Neuronal stem cell (in vitro differentiated cells): ENCODE data around the gene ATP9B.

ENCODE experiments used
- DNase-seq: peaks from one replicate; pipeline ENCODE4 v3.0.0-alpha.2; 2013; ENCODE audit warnings: low spot score
- H2AFZ ChIP-seq: one replicate; pipeline ENCODE4 v1.6.1; 2013; ENCODE audit warnings: mild to moderate bottlenecking, low read length, inconsistent platforms
- H2AK5ac ChIP-seq: 2 replicates; pipeline ENCODE4 v1.6.1; 2013; ENCODE audit warnings: low read depth, mild to moderate bottlenecking, inconsistent platforms, low read length, moderate library complexity, mixed read lengths
- H2BK120ac ChIP-seq: 2 replicates; pipeline ENCODE4 v1.6.1; 2013; ENCODE audit warnings: low read depth, mild to moderate bottlenecking, inconsistent platforms, low read length, moderate library complexity, mixed read lengths
- H2BK12ac ChIP-seq: one replicate; pipeline ENCODE4 v1.6.1; 2013; ENCODE audit warnings: low read length, inconsistent platforms
- H2BK15ac ChIP-seq: 2 replicates; pipeline ENCODE4 v1.6.1; 2013; ENCODE audit warnings: mild to moderate bottlenecking, low read length, inconsistent platforms, mixed read lengths
- H2BK5ac ChIP-seq: one replicate; pipeline ENCODE4 v1.6.1; 2013; ENCODE audit warnings: inconsistent platforms, mild to moderate bottlenecking, low read length, moderate library complexity
- H3K14ac ChIP-seq: one replicate; pipeline ENCODE4 v1.6.1; 2013; ENCODE audit warnings: low read length, inconsistent platforms
- H3K18ac ChIP-seq: 2 replicates; pipeline ENCODE4 v1.6.1; 2013; ENCODE audit warnings: low read length, inconsistent platforms
- H3K23ac ChIP-seq: 2 replicates; pipeline ENCODE4 v1.6.1; 2013; ENCODE audit warnings: low read depth, mild to moderate bottlenecking, mixed read lengths, low read length, inconsistent platforms; ENCODE audit not compliant: poor library complexity
- H3K27ac ChIP-seq: replicated peaks from 3 replicates; pipeline ENCODE4 v1.5.1; 2013; ENCODE audit warnings: low read length, inconsistent platforms
- H3K27me3 ChIP-seq, 3 experiments: 2 replicates each; pipeline ENCODE4 v1.6.1; 2013; ENCODE audit warnings: low read length in 3 of 3, mild to moderate bottlenecking in 2 of 3, inconsistent platforms in 1 of 3, low read depth in 1 of 3, mixed read lengths in 1 of 3, moderate library complexity in 1 of 3; ENCODE audit not compliant: control insufficient read depth in 3 of 3, insufficient read depth in 3 of 3
- H3K36me3 ChIP-seq, 2 donors: replicated peaks in 1 of 2; 2 replicates each; pipeline ENCODE4 v1.6.1; 2013; ENCODE audit warnings: low read length in 2 of 2; ENCODE audit not compliant: control insufficient read depth in 2 of 2, insufficient read depth in 2 of 2
- H3K4ac ChIP-seq: 2 replicates; pipeline ENCODE4 v1.6.1; 2013; ENCODE audit warnings: inconsistent platforms, mild to moderate bottlenecking, low read length, moderate library complexity
- H3K4me1 ChIP-seq, 2 donors: 1 replicate in 1 of 2; 2 replicates in 1 of 2; pipeline ENCODE4 v1.6.1; 2013; ENCODE audit warnings: low read length in 2 of 2, low read depth in 1 of 2; ENCODE audit not compliant: control insufficient read depth in 2 of 2, insufficient read depth in 1 of 2
- H3K4me2 ChIP-seq: one replicate; pipeline ENCODE4 v1.6.1; 2013; ENCODE audit warnings: mild to moderate bottlenecking, low read length, inconsistent platforms; ENCODE audit not compliant: insufficient read depth, poor library complexity, severe bottlenecking
- H3K4me3 ChIP-seq, 2 donors: 2 replicates each; pipeline ENCODE4 v1.5.1; 2013; ENCODE audit warnings: low read length in 2 of 2, mild to moderate bottlenecking in 2 of 2, inconsistent platforms in 1 of 2, moderate library complexity in 1 of 2
- H3K79me1 ChIP-seq: one replicate; pipeline ENCODE4 v1.6.1; 2013; ENCODE audit warnings: low read depth, mild to moderate bottlenecking, inconsistent platforms, low read length, moderate library complexity
- H3K9ac ChIP-seq: one replicate; pipeline ENCODE4 v1.6.1; 2013; ENCODE audit warnings: mild to moderate bottlenecking, low read depth, low read length, inconsistent platforms; ENCODE audit not compliant: poor library complexity
- H3K9me3 ChIP-seq, 2 donors: replicated peaks in 1 of 2; 2 replicates each; pipeline versions ENCODE3 to v1.6.1; 2013; ENCODE audit warnings: low read length in 2 of 2, mild to moderate bottlenecking in 2 of 2, inconsistent platforms in 1 of 2, low read depth in 1 of 2, mixed read lengths in 1 of 2, moderate library complexity in 1 of 2; ENCODE audit not compliant: control insufficient read depth in 2 of 2, insufficient read depth in 1 of 2
- H4K8ac ChIP-seq: one replicate; pipeline ENCODE4 v1.6.1; 2013; ENCODE audit warnings: low read depth, mild to moderate bottlenecking, inconsistent platforms, low read length, moderate library complexity
- H4K91ac ChIP-seq: one replicate; pipeline ENCODE4 v1.6.1; 2013; ENCODE audit warnings: low read length, low read depth, mild to moderate bottlenecking, inconsistent platforms; ENCODE audit not compliant: poor library complexity
- WGBS, 2 donors: extraction: QIAGEN DNeasy Blood & Tissue Kit; methylation state at CpG; one replicate each; pipeline ENCODE4 v1.1.7; 2013; ENCODE audit warnings: missing lambda C conversion rate in 2 of 2, mixed read lengths in 1 of 2; ENCODE audit not compliant: insufficient read length in 2 of 2, insufficient replicate concordance in 1 of 2; ENCODE audit errors: extremely low coverage in 2 of 2; 5-methylcytosine and 5-hydroxymethylcytosine counted together

ATP9B gene

DNA sequence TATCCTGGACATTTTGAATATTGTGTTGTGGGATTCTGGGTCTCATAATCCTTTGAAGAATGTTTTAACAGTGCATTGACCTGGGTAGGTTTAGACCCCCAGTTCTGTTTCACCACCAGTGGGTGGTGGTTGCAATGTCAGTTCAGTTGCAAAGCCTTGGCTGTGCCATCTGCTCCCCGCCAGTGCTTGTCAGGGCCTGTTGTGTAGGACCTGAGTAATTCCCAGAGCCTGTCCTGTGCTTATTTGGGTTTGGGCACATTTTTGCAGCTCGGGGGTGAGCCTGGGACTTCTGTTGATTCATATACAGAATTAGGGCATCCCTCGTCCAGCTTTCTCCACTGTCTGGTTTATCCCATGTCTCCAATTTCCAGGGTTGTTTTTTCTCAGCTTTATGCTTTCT lies 24.8 kb downstream of the ATP9B start:
- Histone ChIP-seq H3K4me1 (peaks cover 0 to 2% of the 10 kb centered on the region in 2 donors), H3K14ac (no peak overlapping the region), H3K9me3 (peaks cover 0 to 11% of the 10 kb centered on the region in 2 donors), H3K18ac (no peak overlapping the region), H3K23ac (no peak overlapping the region), H2BK120ac (no peak overlapping the region), H2BK5ac (no peak overlapping the region), H3K36me3 (peaks cover 0 to 8% of the 10 kb centered on the region in 2 donors), H2AFZ (no peak overlapping the region), H3K27me3 (no peaks in the 10 kb centered on the region), H3K4ac (no peak overlapping the region), H2BK12ac (no peak overlapping the region), H4K8ac (no peak overlapping the region), H3K4me2 (no peak overlapping the region), H4K91ac (no peak overlapping the region), H3K79me1 (peaks cover 2% of the 10 kb centered on the region), H3K27ac (no peak overlapping the region), H3K9ac (no peak overlapping the region), H3K4me3 (no peak overlapping the region), H2BK15ac (no peak overlapping the region), H2AK5ac (no peak overlapping the region)
- no peak for DNase-seq
- no CpG with 5 or more reads among the region's 3 CpGs for WGBS, 2 donors

DNA sequence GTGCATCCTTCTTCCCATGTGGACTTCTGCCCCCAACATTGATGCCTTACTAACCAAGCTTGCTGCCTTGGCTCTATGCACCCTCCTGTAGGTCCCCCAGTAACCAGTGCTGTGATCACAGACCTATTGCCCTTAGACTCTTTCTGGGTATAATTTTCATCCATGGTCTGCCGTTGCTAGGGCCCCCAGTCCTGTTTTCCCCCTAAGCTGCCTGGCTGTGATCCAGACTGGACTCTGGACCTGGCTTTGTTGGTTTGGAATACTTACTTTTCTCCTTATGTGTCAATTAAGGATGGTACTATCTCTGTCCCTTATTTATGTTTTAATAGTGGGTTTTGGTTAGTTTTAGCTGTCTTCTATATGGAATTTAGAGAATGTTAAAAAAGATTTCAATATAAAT lies 26.0 kb downstream of the ATP9B start:
- Histone ChIP-seq H3K18ac (no peak overlapping the region), H3K79me1 (no peaks in the 10 kb centered on the region), H3K4me3 (no peak overlapping the region), H3K9ac (no peak overlapping the region), H2AFZ (no peak overlapping the region), H3K9me3 (peaks cover 0 to 10% of the 10 kb centered on the region in 2 donors), H2AK5ac (no peak overlapping the region), H3K23ac (no peak overlapping the region), H2BK120ac (no peak overlapping the region), H3K27ac (no peak overlapping the region), H3K36me3 (peaks cover 0 to 14% of the 10 kb centered on the region in 2 donors), H2BK5ac (no peak overlapping the region), H4K91ac (no peak overlapping the region), H4K8ac (no peak overlapping the region), H2BK15ac (no peak overlapping the region), H3K27me3 (no peaks in the 10 kb centered on the region), H3K4me1 (peaks cover 0 to 2% of the 10 kb centered on the region in 2 donors), H2BK12ac (no peak overlapping the region), H3K4me2 (no peak overlapping the region), H3K14ac (no peak overlapping the region), H3K4ac (no peak overlapping the region)
- no peak for DNase-seq
- WGBS, 2 donors = no CpG with 5 or more reads among the region's 1 CpG

DNA sequence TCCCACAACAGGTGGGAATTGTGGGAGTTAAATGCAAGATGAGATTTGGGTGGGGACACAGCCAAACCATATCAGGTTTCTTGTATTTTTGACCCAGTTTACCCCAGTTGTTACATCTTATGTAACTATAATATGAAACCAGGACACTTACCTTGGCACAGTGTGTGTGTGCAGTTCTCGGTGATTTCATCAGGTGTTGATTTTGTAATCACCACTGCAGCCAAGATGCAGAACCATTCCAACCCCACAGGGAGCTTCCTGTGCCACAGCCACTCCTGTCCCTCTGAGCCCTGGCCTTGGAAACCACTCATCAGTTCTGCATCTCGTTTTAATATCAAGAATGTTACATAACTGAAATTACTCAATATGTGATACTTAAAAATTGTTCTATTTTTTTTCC lies 31.8 kb downstream of the ATP9B start:
- Histone ChIP-seq H3K14ac (no peak overlapping the region), H4K8ac (no peak overlapping the region), H3K9me3 (peaks cover 0 to 16% of the 10 kb centered on the region in 2 donors), H3K4me3 (no peak overlapping the region), H2AFZ (no peak overlapping the region), H3K27ac (no peak overlapping the region), H3K36me3 (peaks cover 0 to 28% of the 10 kb centered on the region in 2 donors), H2AK5ac (no peak overlapping the region), H3K4ac (no peak overlapping the region), H2BK12ac (no peak overlapping the region), H3K18ac (no peak overlapping the region), H3K23ac (no peak overlapping the region), H3K4me1 (no peaks in the 10 kb centered on the region), H2BK5ac (no peak overlapping the region), H3K79me1 (peaks cover 2% of the 10 kb centered on the region), H2BK120ac (no peak overlapping the region), H3K27me3 (no peaks in the 10 kb centered on the region), H4K91ac (no peak overlapping the region), H2BK15ac (no peak overlapping the region), H3K4me2 (no peak overlapping the region), H3K9ac (no peak overlapping the region)
- WGBS, 2 donors = no CpG with 5 or more reads among the region's 2 CpGs
- no peak for DNase-seq

DNA sequence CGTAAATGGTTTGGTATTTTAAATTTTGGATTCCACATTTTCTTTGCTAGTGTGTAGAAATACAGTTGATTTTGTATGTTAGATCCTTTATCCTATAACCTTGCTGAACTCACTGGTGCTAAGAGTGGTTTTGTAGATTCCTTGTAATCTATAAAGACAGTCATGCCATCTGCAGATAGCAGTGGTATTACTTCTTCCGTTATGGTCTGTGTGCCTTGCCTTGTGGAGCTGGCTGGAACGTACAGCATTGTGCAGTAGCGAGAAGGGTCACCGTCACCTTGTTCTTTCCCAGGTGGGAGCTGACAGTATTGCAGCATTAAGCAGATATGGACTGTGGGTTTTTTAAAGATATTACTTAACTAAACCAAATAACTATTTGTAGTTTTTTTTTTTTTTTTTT lies 33.7 kb downstream of the ATP9B start:
- Histone ChIP-seq H3K18ac (no peak overlapping the region), H2BK15ac (no peak overlapping the region), H3K23ac (no peak overlapping the region), H3K4me1 (no peaks in the 10 kb centered on the region), H3K4ac (no peak overlapping the region), H3K9ac (no peak overlapping the region), H4K8ac (no peak overlapping the region), H3K36me3 (peaks cover 0 to 29% of the 10 kb centered on the region in 2 donors), H2BK120ac (no peak overlapping the region), H2AFZ (no peak overlapping the region), H3K27me3 (no peaks in the 10 kb centered on the region), H3K27ac (no peak overlapping the region), H3K79me1 (peaks cover 3% of the 10 kb centered on the region), H3K4me2 (no peak overlapping the region), H3K14ac (no peak overlapping the region), H4K91ac (no peak overlapping the region), H3K9me3 (peaks cover 0 to 16% of the 10 kb centered on the region in 2 donors), H3K4me3 (no peak overlapping the region), H2BK5ac (no peak overlapping the region), H2AK5ac (no peak overlapping the region), H2BK12ac (no peak overlapping the region)
- DNase-seq = no peak
- WGBS, 2 donors = no CpG with 5 or more reads among the region's 5 CpGs
